CD4-positive, alpha-beta T cell treated with Interleukin-12 subunit alpha and Interleukin-12 subunit beta, for 1 hour (primary cell): ENCODE results near the gene APBB1.
A peak's percentile ranks its signal among the peaks of the same experiment; 100 is the strongest.
"Not testable (repeated sequence)": the region's sequence is repeated elsewhere in the genome, so short reads cannot be mapped to it uniquely, and the experiment has no call there.

Experiments used
- DNase-seq: peaks from one replicate; pipeline ENCODE4 v3.0.0-alpha.2; 2020

The APBB1 gene

GRCh38 chr11:6415797-6416196 lies 3.1 kb downstream of the APBB1 start:
- no peak for DNase-seq

GRCh38 chr11:6414874-6415328 lies 4.0 kb downstream of the APBB1 start:
- no peak for DNase-seq

GRCh38 chr11:6413791-6414201 lies 5.1 kb downstream of the APBB1 start:
- peak; percentile 63 for DNase-seq

GRCh38 chr11:6411594-6412031 lies 7.3 kb downstream of the APBB1 start:
- DNase-seq: no peak

- no peak for DNase-seq
Measured at GRCh38 chr11:6410695-6411430, 8.0 kb downstream of the APBB1 start.

- no peak for DNase-seq
Measured at GRCh38 chr11:6406370-6406769, 12.5 kb downstream of the APBB1 start.

- no peak for DNase-seq
Measured at GRCh38 chr11:6405846-6406245, 13.0 kb downstream of the APBB1 start.

- DNase-seq: no peak
Measured at GRCh38 chr11:6405052-6405667, 13.7 kb downstream of the APBB1 start.

GRCh38 chr11:6404342-6405051 lies 14.4 kb downstream of the APBB1 start:
- peak; percentile 24 for DNase-seq

- no peak for DNase-seq
Measured at GRCh38 chr11:6403539-6403938, 15.4 kb downstream of the APBB1 start.

- peak; percentile 84 for DNase-seq
Measured at GRCh38 chr11:6402561-6402981, 16.3 kb downstream of the APBB1 start.

GRCh38 chr11:6402061-6402470 lies 16.8 kb downstream of the APBB1 start:
- no peak for DNase-seq

GRCh38 chr11:6401464-6401863 lies 17.4 kb downstream of the APBB1 start:
- no peak for DNase-seq

- DNase-seq: no peak
Measured at GRCh38 chr11:6400431-6401345, 18.2 kb downstream of the APBB1 start.

GRCh38 chr11:6397636-6398035 lies 21.3 kb downstream of the APBB1 start:
- DNase-seq: no peak

GRCh38 chr11:6397156-6397555 lies 21.7 kb downstream of the APBB1 start:
- no peak for DNase-seq

GRCh38 chr11:6395470-6396060 lies 23.3 kb downstream of the APBB1 start:
- no peak for DNase-seq

- DNase-seq: no peak
Measured at GRCh38 chr11:6393989-6394670, 24.8 kb downstream of the APBB1 start.

- not testable (repeated sequence) for DNase-seq
Measured at GRCh38 chr11:6392251-6392650, 26.6 kb downstream of the APBB1 start.

- no peak for DNase-seq
Measured at GRCh38 chr11:6391537-6392134, 27.3 kb downstream of the APBB1 start.
